Hematopoietic multipotent progenitor cell (in vitro differentiated cells): ENCODE results near the gene CAMSAP1. TPM values are rescaled to one million over a fixed set of nuclear protein-coding genes. Genes with fewer than 3 reads are reported as not detected.

ENCODE experiments used
- DNase-seq, 3 donors: peaks; one replicate each; pipeline ENCODE4 v3.0.0-alpha.2; 2011 to 2015; ENCODE audit warnings: low read depth in 2 of 3, low spot score in 2 of 3
- total RNA-seq: library from RNA; depleted of rRNA; stranded (reverse); fragments of >200 nt; gene quantifications from one replicate; pipeline ENCODE4 v1.2.3, GENCODE V29; 2012

The CAMSAP1 gene
- total RNA-seq, 1 donor = 18.0 TPM

- no peak for DNase-seq
Observed at GRCh38 chr9:135850737-135851136, 56.6 kb downstream of the CAMSAP1 start.

- DNase-seq = no peak
Observed at GRCh38 chr9:135849181-135849580, 58.2 kb downstream of the CAMSAP1 start.

GRCh38 chr9:135848341-135849047 is 58.9 kb downstream of the CAMSAP1 start:
- DNase-seq = no peak

- no peak for DNase-seq
Observed at GRCh38 chr9:135847833-135848232, 59.5 kb downstream of the CAMSAP1 start.

- DNase-seq = no peak
Observed at GRCh38 chr9:135840539-135840938, 66.8 kb downstream of the CAMSAP1 start.

- no peak for DNase-seq
Observed at GRCh38 chr9:135840107-135840506, 67.2 kb downstream of the CAMSAP1 start.

- DNase-seq = no peak
Observed at GRCh38 chr9:135839516-135839915, 67.8 kb downstream of the CAMSAP1 start.

- DNase-seq = no peak
Observed at GRCh38 chr9:135835131-135835530, 72.2 kb downstream of the CAMSAP1 start.

GRCh38 chr9:135833864-135834263 is 73.5 kb downstream of the CAMSAP1 start:
- DNase-seq = no peak

GRCh38 chr9:135830496-135830895 is 76.8 kb downstream of the CAMSAP1 start:
- DNase-seq = no peak

GRCh38 chr9:135828656-135829055 is 78.7 kb downstream of the CAMSAP1 start:
- no peak for DNase-seq

- DNase-seq = no peak
Observed at GRCh38 chr9:135827866-135828580, 79.3 kb downstream of the CAMSAP1 start.

GRCh38 chr9:135827301-135827700 is 80.0 kb downstream of the CAMSAP1 start:
- no peak for DNase-seq

- no peak for DNase-seq
Observed at GRCh38 chr9:135826188-135826545, 81.2 kb downstream of the CAMSAP1 start.

GRCh38 chr9:135825435-135826187 is 81.7 kb downstream of the CAMSAP1 start:
- no peak for DNase-seq

- DNase-seq = no peak
Observed at GRCh38 chr9:135823036-135823435, 84.3 kb downstream of the CAMSAP1 start.

GRCh38 chr9:135822374-135822755 is 85.0 kb downstream of the CAMSAP1 start:
- no peak for DNase-seq

- DNase-seq = no peak
Observed at GRCh38 chr9:135821733-135822373, 85.5 kb downstream of the CAMSAP1 start.

- DNase-seq = no peak
Observed at GRCh38 chr9:135821116-135821515, 86.2 kb downstream of the CAMSAP1 start.

- no peak for DNase-seq
Observed at GRCh38 chr9:135820661-135821060, 86.7 kb downstream of the CAMSAP1 start.

- no peak for DNase-seq
Observed at GRCh38 chr9:135819905-135820304, 87.4 kb downstream of the CAMSAP1 start.
